H1 (cell line): ENCODE measurements around the gene HMGN1. TPM values are rescaled to one million over a fixed set of nuclear protein-coding genes. Genes with fewer than 3 reads are reported as not detected.
A peak's percentile ranks its signal among the peaks of the same experiment; 100 is the strongest.

Source experiments
- ASH2L ChIP-seq: fragments of 200-600, 300-600 bp; sonication (generic); IDR thresholded peaks from one replicate; pipeline ENCODE4 v1.7.1; 2017; ENCODE audit warnings: low read length
- BCL11A ChIP-seq, 2 experiments: IDR thresholded peaks; one replicate each; pipeline ENCODE4 v1.6.1; 2011; ENCODE audit warnings: low read depth in 2 of 2, low read length in 2 of 2, mild to moderate bottlenecking in 2 of 2
- BRCA1 ChIP-seq: IDR thresholded peaks from 2 replicates; pipeline ENCODE4 v1.6.1; 2012; ENCODE audit warnings: low read depth, low read length, improper control_type of control experiment
- CBX5 ChIP-seq: fragments of 300-800, 300-1000 bp; sonication (generic); IDR thresholded peaks from 2 replicates; pipeline ENCODE4 v1.7.1; 2016; ENCODE audit warnings: antibody characterized with exemption, low read length, low read depth
- CBX8 ChIP-seq: fragments of 300-800, 300-1000 bp; sonication (generic); IDR thresholded peaks from 2 replicates; pipeline ENCODE4 v1.7.1; 2016; ENCODE audit warnings: low read depth, low read length, borderline replicate concordance
- CHD2 ChIP-seq: IDR thresholded peaks from 2 replicates; pipeline ENCODE4 v1.6.1; 2012; ENCODE audit warnings: low read length, improper control_type of control experiment
- CREB1 ChIP-seq: IDR thresholded peaks from 2 replicates; pipeline ENCODE4 v1.6.1; 2012; ENCODE audit warnings: inconsistent platforms
- E2F6 ChIP-seq: IDR thresholded peaks from 2 replicates; pipeline ENCODE4 v1.6.1; 2012; ENCODE audit warnings: inconsistent platforms
- EP300 ChIP-seq, 2 experiments: IDR thresholded peaks; 1 replicate in 1 of 2; 2 replicates in 1 of 2; pipeline ENCODE4 v1.6.1; 2011 to 2012; ENCODE audit warnings: low read depth in 2 of 2, low read length in 2 of 2, mild to moderate bottlenecking in 2 of 2, borderline replicate concordance in 1 of 2, inconsistent platforms in 1 of 2, moderate library complexity in 1 of 2
- GABPA ChIP-seq: IDR thresholded peaks from 2 replicates; pipeline ENCODE4 v1.6.1; 2011; ENCODE audit warnings: mild to moderate bottlenecking, low read length, moderate library complexity, borderline replicate concordance; ENCODE audit not compliant: insufficient read depth
- HDAC2 ChIP-seq, 2 experiments: fragments of 300-600 bp in 1 of 2; sonication (generic) in 1 of 2; IDR thresholded peaks; 2 replicates each; pipeline ENCODE4 v1.6.1; 2011 to 2012; ENCODE audit warnings: low read depth in 2 of 2, low read length in 2 of 2, mild to moderate bottlenecking in 2 of 2, moderate library complexity in 2 of 2, borderline replicate concordance in 1 of 2, inconsistent platforms in 1 of 2
- KDM5A ChIP-seq: fragments of 200-600 bp; IDR thresholded peaks from 2 replicates; pipeline ENCODE4 v1.7.1; 2012; ENCODE audit warnings: mild to moderate bottlenecking, low read length, inconsistent platforms, mixed read lengths
- NRF1 ChIP-seq: IDR thresholded peaks from 2 replicates; pipeline ENCODE4 v1.6.1; 2011; ENCODE audit warnings: mild to moderate bottlenecking, low read depth, low read length, improper control_type of control experiment
- PHF8 ChIP-seq: fragments of 200-600 bp; sonication (generic); conservative IDR thresholded peaks from 2 replicates; pipeline ENCODE4 v1.7.1; 2012; ENCODE audit warnings: low read depth, mild to moderate bottlenecking, inconsistent platforms, low read length, moderate library complexity
- POLR2AphosphoS5 ChIP-seq: IDR thresholded peaks from 2 replicates; pipeline ENCODE4 v1.6.1; 2011; ENCODE audit warnings: low read depth, low read length
- RXRA ChIP-seq: IDR thresholded peaks from 2 replicates; pipeline ENCODE4 v1.6.1; 2011; ENCODE audit warnings: low read depth, mild to moderate bottlenecking, low read length, moderate library complexity; ENCODE audit not compliant: insufficient read depth
- SIRT6 ChIP-seq: IDR thresholded peaks from one replicate; pipeline ENCODE4 v1.7.1; 2012; ENCODE audit warnings: low read length, inconsistent platforms
- TBP ChIP-seq: IDR thresholded peaks from 2 replicates; pipeline ENCODE4 v1.6.1; 2011; ENCODE audit warnings: low read depth, low read length, improper control_type of control experiment
- TCF12 ChIP-seq: IDR thresholded peaks from 2 replicates; pipeline ENCODE4 v1.6.1; 2011; ENCODE audit warnings: low read depth, mild to moderate bottlenecking, low read length
- TEAD4 ChIP-seq: IDR thresholded peaks from 2 replicates; pipeline ENCODE4 v1.6.1; 2012; ENCODE audit warnings: low read depth, low read length, inconsistent platforms, mixed read lengths
- polyA plus RNA-seq, 7 experiments: library from polyadenylated mRNA; depleted of rRNA in 3 of 7; stranded (reverse) in 5 of 7; unstranded in 2 of 7; fragments of >200 nt in 5 of 7; fragments of 200-250 nt in 2 of 7; gene quantifications; 1 replicate in 5 of 7; 2 replicates in 1 of 7; 4 replicates in 1 of 7; pipeline versions ENCODE4 v1.2.1 to v1.2.3, GENCODE V29; 2011 to 2013; ENCODE audit warnings: missing spikeins in 2 of 7, mixed read lengths in 2 of 7
- total RNA-seq: library from RNA; stranded (reverse); fragmentation: NEBNext Ultra II Directional; extraction: Animal tissue kit (Norgen Biotek cat#: 25700); gene quantifications from 2 replicates; pipeline ENCODE4 v1.2.1, GENCODE V29; 2021
- TF ChIP-seq, protein P1 (sequence below): IDR thresholded peaks from 2 replicates; pipeline ENCODE4 v1.6.1; 2011; ENCODE audit warnings: low read length, improper control_type of control experiment
- TF ChIP-seq, protein P2 (sequence below): IDR thresholded peaks from 2 replicates; pipeline ENCODE4 v1.6.1; 2012; ENCODE audit warnings: inconsistent platforms

The HMGN1 gene
- total and polyA plus RNA-seq, 2 of the 8 experiments (the other 6 are each of a cell fraction or from before 2014, with no cell fraction given): 279 to 505 TPM

DNA sequence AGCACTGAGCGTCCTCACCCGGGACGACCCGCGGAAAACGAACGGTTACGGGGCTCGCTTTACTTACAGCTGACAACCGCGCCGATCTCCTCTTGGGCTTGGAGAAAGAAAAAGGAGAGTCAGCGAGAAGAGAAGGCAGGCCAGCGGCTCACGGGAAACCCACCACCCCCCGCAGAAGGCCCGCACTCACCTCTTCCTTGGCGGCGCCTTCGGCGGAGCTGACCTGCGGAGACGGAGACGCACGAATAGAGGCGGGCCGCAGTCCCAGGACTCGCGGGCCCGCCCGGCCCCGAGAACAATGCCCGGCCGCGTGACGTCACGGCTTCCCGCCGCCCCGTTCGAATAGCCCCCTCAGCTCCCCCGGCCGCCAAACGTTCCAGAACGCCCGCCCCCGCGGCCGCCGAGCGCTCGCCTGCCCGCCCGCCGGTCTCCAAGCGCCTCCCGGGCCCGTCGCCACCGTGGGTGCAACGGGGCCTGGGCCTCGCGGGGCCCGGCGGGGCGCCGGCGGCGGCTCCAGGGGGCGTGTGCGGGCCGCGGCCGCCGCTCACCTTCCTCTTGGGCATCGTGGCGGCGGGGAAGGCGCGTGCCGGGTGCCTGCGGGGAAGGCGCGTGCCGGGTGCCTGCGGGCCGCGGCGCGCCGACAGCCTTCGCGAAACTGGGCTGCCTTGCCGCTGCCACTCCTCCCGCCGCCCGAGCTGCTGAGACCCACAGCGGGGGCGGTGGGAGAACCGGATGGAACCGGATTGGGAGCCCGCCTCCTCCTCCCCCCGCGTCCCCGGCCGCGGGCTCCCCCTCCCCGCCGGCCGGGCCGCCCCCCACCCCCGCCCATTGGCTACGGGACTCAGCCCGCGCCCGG is at the start of gene HMGN1 (continued):
- TF ChIP-seq EP300 (IDR thresholded peaks at IDR 0.05; ENCODE audit: borderline replicate concordance in 1 of 2, low read depth in 2 of 2, low read length in 2 of 2) (no peak), GABPA (no peak), NRF1 (no peak), CHD2 (0 out of 2 replicates have a peak, but pooled peaks have one; percentile 15), HDAC2 (IDR thresholded peaks at IDR 0.05; ENCODE audit: borderline replicate concordance in 1 of 2, low read depth in 2 of 2, low read length in 2 of 2) (no peak), BCL11A (IDR thresholded peaks at IDR 0.05; ENCODE audit: low read depth in 2 of 2, low read length in 2 of 2) (no peak), RXRA (no peak), TCF12 (no peak), CBX8 (no peak), ASH2L (peak; percentile 83), CBX5 (no peak), TEAD4 (no peak), POLR2AphosphoS5 (peak; percentile 88), PHF8 (peak; percentile 76), CREB1 (peak; percentile 85), SIRT6 (no peak), E2F6 (no peak; the same call in 1 of the 2 replicates), TBP (peak; percentile 72), BRCA1 (no peak), KDM5A (no peak)
- TF ChIP-seq, protein P1, sequence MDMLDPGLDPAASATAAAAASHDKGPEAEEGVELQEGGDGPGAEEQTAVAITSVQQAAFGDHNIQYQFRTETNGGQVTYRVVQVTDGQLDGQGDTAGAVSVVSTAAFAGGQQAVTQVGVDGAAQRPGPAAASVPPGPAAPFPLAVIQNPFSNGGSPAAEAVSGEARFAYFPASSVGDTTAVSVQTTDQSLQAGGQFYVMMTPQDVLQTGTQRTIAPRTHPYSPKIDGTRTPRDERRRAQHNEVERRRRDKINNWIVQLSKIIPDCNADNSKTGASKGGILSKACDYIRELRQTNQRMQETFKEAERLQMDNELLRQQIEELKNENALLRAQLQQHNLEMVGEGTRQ: no peak
- TF ChIP-seq, protein P2, sequence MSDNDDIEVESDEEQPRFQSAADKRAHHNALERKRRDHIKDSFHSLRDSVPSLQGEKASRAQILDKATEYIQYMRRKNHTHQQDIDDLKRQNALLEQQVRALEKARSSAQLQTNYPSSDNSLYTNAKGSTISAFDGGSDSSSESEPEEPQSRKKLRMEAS: peak; percentile 80
